Cerebellar cortex (tissue), 1 donor: ENCODE results near the gene C11orf42.
A peak's percentile ranks its signal among the peaks of the same experiment; 100 is the strongest.

Source experiments
- DNase-seq: peaks from one replicate; pipeline ENCODE4 v3.0.0-alpha.2; 2015; ENCODE audit warnings: low spot score

C11orf42 gene

GRCh38 chr11:6258141-6258540 lies 52.8 kb downstream of the C11orf42 start:
- DNase-seq, result peak; percentile 55

DNA sequence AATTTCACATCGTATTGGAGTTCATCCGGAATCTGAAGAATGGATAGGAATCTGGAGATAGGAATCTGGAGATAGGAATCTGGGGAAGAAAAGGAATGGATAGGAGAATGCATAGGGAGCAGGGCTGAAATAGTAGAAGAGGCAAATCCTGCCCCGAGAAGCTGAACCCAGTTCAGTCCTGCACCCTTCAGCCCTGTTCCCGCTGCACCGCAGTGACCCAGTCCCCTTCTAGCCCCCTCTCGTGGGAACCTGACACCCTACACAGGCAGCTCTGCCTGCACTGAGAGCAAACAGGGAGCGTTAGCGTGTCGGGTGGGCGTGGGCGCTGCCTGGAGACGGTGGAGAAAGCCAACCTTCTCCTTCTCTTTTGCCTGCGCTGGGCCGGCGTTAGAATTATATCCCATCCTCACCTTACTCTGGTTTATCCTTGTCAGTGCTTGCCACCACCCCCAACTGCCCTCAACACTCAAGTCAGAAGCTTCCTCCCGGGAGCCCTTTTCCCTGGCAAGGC lies 53.3 kb downstream of the C11orf42 start:
- peak; percentile 52 for DNase-seq

GRCh38 chr11:6260207-6260726 lies 54.9 kb downstream of the C11orf42 start:
- peak; percentile 56 for DNase-seq
